ENCODE results near the gene C6orf47. TPM values are rescaled to one million over a fixed set of nuclear protein-coding genes. Genes with fewer than 3 reads are reported as not detected.

Gene C6orf47
- total RNA-seq, 1 donor from 2014 or later: 23.6 TPM

DNA sequence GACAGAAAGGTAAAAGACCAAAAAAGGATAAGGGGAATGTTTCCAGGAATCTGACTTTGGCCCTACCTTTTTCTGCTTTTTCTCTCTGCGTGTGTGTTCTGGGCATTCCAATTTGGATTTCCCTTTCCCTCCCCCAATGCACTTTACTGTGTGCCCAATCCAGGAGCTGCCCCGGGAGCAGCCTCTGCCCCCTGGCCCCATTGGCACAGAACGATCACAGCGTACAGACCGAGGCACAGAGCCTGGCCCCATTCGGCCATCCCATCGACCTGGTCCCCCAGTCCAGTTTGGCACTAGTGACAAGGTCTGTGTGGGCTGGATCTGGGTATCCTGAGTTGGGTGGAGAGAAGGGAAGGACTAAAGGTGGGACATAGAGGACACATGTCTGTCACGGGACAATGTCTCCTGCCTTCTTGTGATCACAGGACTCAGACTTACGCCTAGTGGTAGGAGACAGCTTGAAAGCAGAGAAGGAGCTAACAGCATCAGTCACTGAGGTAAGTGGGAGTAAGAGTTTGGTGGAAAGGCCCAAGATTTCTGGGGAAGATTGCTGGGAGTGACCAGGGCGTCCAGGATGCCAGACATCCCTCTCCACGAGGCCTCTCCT lies 25.5 kb downstream of the C6orf47 start:
- Mint-ChIP-seq H3K27ac (peak overlapping the region; percentile 24), H3K36me3 (ENCODE audit: insufficient read depth) (peaks cover 29% of the 10 kb centered on the region), H3K4me1 (ENCODE audit: low read depth) (no peaks in the 10 kb centered on the region), H3K9me3 (ENCODE audit: low read depth) (no peaks in the 10 kb centered on the region), H3K4me3 (ENCODE audit: low read depth) (no peak overlapping the region), H3K27me3 (no peaks in the 10 kb centered on the region)
- no peak for DNase-seq (ENCODE audit: low spot score, unreplicated experiment)
- no peak for TF ChIP-seq CTCF (IDR thresholded peaks at IDR 0.05; ENCODE audit: unreplicated experiment)

GRCh38 chr6:31634131-31634530 lies 26.4 kb downstream of the C6orf47 start:
- no peak for DNase-seq (ENCODE audit: low spot score, unreplicated experiment)
- no peak for TF ChIP-seq CTCF (IDR thresholded peaks at IDR 0.05; ENCODE audit: unreplicated experiment)
- Mint-ChIP-seq H3K4me1 (ENCODE audit: low read depth) (no peaks in the 10 kb centered on the region), H3K27ac (no peak overlapping the region), H3K4me3 (ENCODE audit: low read depth) (no peak overlapping the region), H3K36me3 (ENCODE audit: insufficient read depth) (peaks cover 30% of the 10 kb centered on the region), H3K9me3 (ENCODE audit: low read depth) (no peaks in the 10 kb centered on the region), H3K27me3 (no peaks in the 10 kb centered on the region)

DNA sequence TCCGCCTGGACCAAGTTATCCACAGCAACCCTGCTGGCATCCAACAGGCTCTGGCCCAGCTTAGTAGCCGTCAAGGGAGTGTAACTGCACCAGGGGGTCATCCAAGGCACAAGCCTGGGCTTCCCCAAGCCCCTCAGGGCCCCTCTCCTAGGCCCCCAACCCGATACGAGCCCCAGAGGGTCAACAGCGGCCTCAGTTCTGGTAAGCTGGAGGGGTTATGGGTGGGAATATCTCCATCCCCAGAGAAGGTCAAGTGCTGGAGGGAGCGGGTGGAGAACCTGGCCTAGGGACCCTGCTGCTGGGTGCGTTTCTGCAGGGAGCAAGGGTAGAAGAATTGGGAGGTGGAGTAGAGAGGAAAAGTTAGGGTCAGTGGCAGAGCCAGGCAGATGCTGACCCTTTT lies 27.1 kb downstream of the C6orf47 start:
- Mint-ChIP-seq H3K4me3 (ENCODE audit: low read depth) (no peak overlapping the region), H3K36me3 (ENCODE audit: insufficient read depth) (peaks cover 30% of the 10 kb centered on the region), H3K9me3 (ENCODE audit: low read depth) (no peaks in the 10 kb centered on the region), H3K27ac (peak overlapping the region; percentile 37), H3K4me1 (ENCODE audit: low read depth) (no peaks in the 10 kb centered on the region), H3K27me3 (no peaks in the 10 kb centered on the region)
- TF ChIP-seq CTCF (IDR thresholded peaks at IDR 0.05; ENCODE audit: unreplicated experiment): no peak
- no peak for DNase-seq (ENCODE audit: low spot score, unreplicated experiment)

DNA sequence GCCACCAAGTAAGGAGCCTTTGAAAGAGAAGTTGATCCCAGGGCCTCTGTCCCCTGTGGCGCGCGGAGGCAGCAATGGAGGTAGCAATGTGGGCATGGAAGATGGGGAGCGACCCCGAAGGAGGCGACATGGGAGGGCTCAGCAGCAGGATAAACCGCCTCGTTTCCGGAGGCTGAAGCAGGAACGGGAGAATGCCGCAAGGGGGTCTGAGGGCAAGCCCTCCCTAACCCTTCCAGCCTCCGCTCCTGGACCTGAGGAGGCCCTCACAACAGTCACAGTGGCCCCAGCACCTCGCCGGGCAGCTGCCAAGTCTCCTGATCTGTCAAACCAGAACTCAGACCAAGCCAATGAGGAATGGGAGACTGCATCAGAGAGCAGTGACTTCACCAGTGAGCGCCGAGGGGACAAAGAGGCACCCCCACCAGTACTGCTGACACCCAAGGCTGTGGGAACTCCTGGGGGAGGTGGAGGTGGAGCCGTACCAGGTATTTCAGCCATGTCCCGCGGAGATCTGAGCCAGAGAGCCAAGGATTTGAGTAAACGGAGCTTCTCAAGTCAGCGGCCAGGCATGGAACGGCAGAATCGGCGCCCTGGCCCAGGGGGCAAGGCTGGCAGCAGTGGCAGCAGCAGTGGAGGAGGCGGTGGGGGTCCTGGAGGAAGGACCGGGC lies 28.2 kb downstream of the C6orf47 start:
- Mint-ChIP-seq H3K4me1 (ENCODE audit: low read depth) (no peaks in the 10 kb centered on the region), H3K27ac (peak overlapping the region; percentile 79), H3K9me3 (ENCODE audit: low read depth) (no peaks in the 10 kb centered on the region), H3K4me3 (ENCODE audit: low read depth) (no peak overlapping the region), H3K27me3 (no peaks in the 10 kb centered on the region), H3K36me3 (ENCODE audit: insufficient read depth) (peaks cover 35% of the 10 kb centered on the region)
- no peak for DNase-seq (ENCODE audit: low spot score, unreplicated experiment)
- TF ChIP-seq CTCF (IDR thresholded peaks at IDR 0.05; ENCODE audit: unreplicated experiment): no peak

- no peaks in the 10 kb centered on the region for H3K4me1 Mint-ChIP-seq (ENCODE audit: low read depth)
- no peaks in the 10 kb centered on the region for H3K9me3 Mint-ChIP-seq (ENCODE audit: low read depth)
- no peaks in the 10 kb centered on the region for H3K27me3 Mint-ChIP-seq
- H3K4me3 Mint-ChIP-seq (ENCODE audit: low read depth): no peak overlapping the region
- no peak for DNase-seq (ENCODE audit: low spot score, unreplicated experiment)
- TF ChIP-seq CTCF (IDR thresholded peaks at IDR 0.05; ENCODE audit: unreplicated experiment): no peak
- no peak overlapping the region for H3K27ac Mint-ChIP-seq
- H3K36me3 Mint-ChIP-seq (ENCODE audit: insufficient read depth): peaks cover 36% of the 10 kb centered on the region
These were observed 28.8 kb downstream of the C6orf47 start for GRCh38 chr6:31631681-31632278.

Measured in progenitor cell of endocrine pancreas (in vitro differentiated cells).